ENCODE measurements around the gene B3GNT5.

B3GNT5 gene

GRCh38 chr3:183298701-183299153 lies 45.7 kb downstream of the B3GNT5 start:
- DNase-seq (ENCODE audit: low spot score): peak; percentile 70
- TF ChIP-seq CTCF (IDR thresholded peaks at IDR 0.05; ENCODE audit: poor library complexity, severe bottlenecking): no peak
- Histone ChIP-seq H3K4me1 (ENCODE audit: insufficient read depth, poor library complexity, severe bottlenecking) (peaks cover 41% of the 10 kb centered on the region), H3K4me3 (ENCODE audit: severe bottlenecking) (no peak overlapping the region), H3K36me3 (ENCODE audit: low read depth) (peaks cover 19% of the 10 kb centered on the region; the same call in 1 of the 2 replicates), H3K27ac (ENCODE audit: poor library complexity, severe bottlenecking) (no peak overlapping the region), H3K9me3 (ENCODE audit: severe bottlenecking) (no peaks in the 10 kb centered on the region), H3K27me3 (ENCODE audit: insufficient read depth, poor library complexity, severe bottlenecking) (no peaks in the 10 kb centered on the region)
- peak; percentile 54; the same call in 2 of the 3 replicates for ATAC-seq (ENCODE audit: low read depth)

- no peak overlapping the region for H3K4me3 ChIP-seq (ENCODE audit: severe bottlenecking)
- H3K9me3 ChIP-seq (ENCODE audit: severe bottlenecking): no peaks in the 10 kb centered on the region
- DNase-seq (ENCODE audit: low spot score) (no peak), ATAC-seq (ENCODE audit: low read depth) (no peak)
- no peak overlapping the region for H3K27ac ChIP-seq (ENCODE audit: poor library complexity, severe bottlenecking)
- no peak for TF ChIP-seq CTCF (IDR thresholded peaks at IDR 0.05; ENCODE audit: poor library complexity, severe bottlenecking)
- H3K36me3 ChIP-seq (ENCODE audit: low read depth): peaks cover 15% of the 10 kb centered on the region; the same call in 1 of the 2 replicates
- H3K27me3 ChIP-seq (ENCODE audit: insufficient read depth, poor library complexity, severe bottlenecking): no peaks in the 10 kb centered on the region
- peaks cover 32% of the 10 kb centered on the region for H3K4me1 ChIP-seq (ENCODE audit: insufficient read depth, poor library complexity, severe bottlenecking)
Observed at GRCh38 chr3:183299976-183300375, 46.9 kb downstream of the B3GNT5 start.

- Histone ChIP-seq H3K27ac (ENCODE audit: poor library complexity, severe bottlenecking) (no peak overlapping the region), H3K36me3 (ENCODE audit: low read depth) (peaks cover 9% of the 10 kb centered on the region; the same call in 1 of the 2 replicates), H3K9me3 (ENCODE audit: severe bottlenecking) (no peaks in the 10 kb centered on the region), H3K4me3 (ENCODE audit: severe bottlenecking) (no peak overlapping the region), H3K4me1 (ENCODE audit: insufficient read depth, poor library complexity, severe bottlenecking) (peaks cover 21% of the 10 kb centered on the region), H3K27me3 (ENCODE audit: insufficient read depth, poor library complexity, severe bottlenecking) (no peaks in the 10 kb centered on the region)
- TF ChIP-seq CTCF (IDR thresholded peaks at IDR 0.05; ENCODE audit: poor library complexity, severe bottlenecking): no peak
- ATAC-seq (ENCODE audit: low read depth) (peak; percentile 37; the same call in 2 of the 3 replicates), DNase-seq (ENCODE audit: low spot score) (no peak)
Observed at GRCh38 chr3:183300996-183301562, 48.0 kb downstream of the B3GNT5 start.

- H3K27ac ChIP-seq (ENCODE audit: poor library complexity, severe bottlenecking): no peak overlapping the region
- H3K4me1 ChIP-seq (ENCODE audit: insufficient read depth, poor library complexity, severe bottlenecking): peaks cover 23% of the 10 kb centered on the region
- DNase-seq (ENCODE audit: low spot score) (no peak), ATAC-seq (ENCODE audit: low read depth) (peak; percentile 11; the same call in 1 of the 3 replicates)
- H3K36me3 ChIP-seq (ENCODE audit: low read depth): 0 out of 2 replicates have a peak, but pooled peaks cover under 1% of the 10 kb centered on the region
- H3K4me3 ChIP-seq (ENCODE audit: severe bottlenecking): no peak overlapping the region
- H3K27me3 ChIP-seq (ENCODE audit: insufficient read depth, poor library complexity, severe bottlenecking): no peaks in the 10 kb centered on the region
- TF ChIP-seq CTCF (IDR thresholded peaks at IDR 0.05; ENCODE audit: poor library complexity, severe bottlenecking): no peak
- no peaks in the 10 kb centered on the region for H3K9me3 ChIP-seq (ENCODE audit: severe bottlenecking)
Observed at GRCh38 chr3:183301937-183302580, 49.0 kb downstream of the B3GNT5 start.

GRCh38 chr3:183303690-183304089 lies 50.6 kb downstream of the B3GNT5 start:
- H3K27ac ChIP-seq (ENCODE audit: poor library complexity, severe bottlenecking): no peak overlapping the region
- H3K36me3 ChIP-seq (ENCODE audit: low read depth): no peaks in the 10 kb centered on the region
- no peak overlapping the region for H3K4me3 ChIP-seq (ENCODE audit: severe bottlenecking)
- DNase-seq (ENCODE audit: low spot score): no peak
- TF ChIP-seq CTCF (IDR thresholded peaks at IDR 0.05; ENCODE audit: poor library complexity, severe bottlenecking): no peak
- peaks cover 16% of the 10 kb centered on the region for H3K4me1 ChIP-seq (ENCODE audit: insufficient read depth, poor library complexity, severe bottlenecking)
- ATAC-seq (ENCODE audit: low read depth): no peak
- no peaks in the 10 kb centered on the region for H3K9me3 ChIP-seq (ENCODE audit: severe bottlenecking)
- no peaks in the 10 kb centered on the region for H3K27me3 ChIP-seq (ENCODE audit: insufficient read depth, poor library complexity, severe bottlenecking)
